Transverse colon (tissue), 4 donors: ENCODE data around the gene DTNBP1.

ENCODE experiments used
- POLR2A ChIP-seq: fragments of 450-650 bp; IDR thresholded peaks from one replicate; pipeline ENCODE4 v1.6.1; 2016; ENCODE audit warnings: antibody characterized with exemption, mild to moderate bottlenecking, moderate library complexity
- POLR2AphosphoS5 ChIP-seq, 3 donors: sonication (generic); formaldehyde crosslinking; IDR thresholded peaks; one replicate each; pipeline ENCODE4 v1.6.1; 2016; ENCODE audit warnings: antibody characterized with exemption in 3 of 3
- TF ChIP-seq, protein P1 (sequence below), 5 experiments: fragments of 200-600 bp in 3 of 5; fragments of 450-650 bp in 2 of 5; sonication (generic) in 3 of 5; IDR thresholded peaks; 1 replicate in 2 of 5; 2 replicates in 3 of 5; pipeline ENCODE4 v1.5.1; 2016 to 2017; ENCODE audit warnings: antibody characterized with exemption in 5 of 5, inconsistent platforms in 3 of 5, mild to moderate bottlenecking in 2 of 5, moderate library complexity in 1 of 5

DNA sequence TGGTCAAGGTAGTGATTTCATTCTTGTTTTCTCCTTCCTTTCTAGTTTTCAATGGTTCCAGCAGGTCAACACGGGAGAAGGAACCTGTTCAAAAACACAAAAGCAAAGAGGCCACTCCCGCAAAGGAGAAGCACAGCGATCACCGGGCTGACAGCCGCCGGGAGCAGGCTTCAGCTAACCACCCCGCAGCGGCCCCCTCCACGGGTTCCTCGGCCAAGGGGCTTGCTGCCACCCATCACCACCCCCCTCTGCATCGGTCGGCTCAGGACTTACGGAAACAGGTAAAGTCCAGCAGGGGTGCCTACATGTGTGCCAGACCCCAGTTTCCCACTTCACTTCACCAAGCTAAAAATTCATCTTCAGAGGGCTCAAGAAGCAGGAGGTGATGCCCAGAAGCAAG lies 175.6 kb downstream of the DTNBP1 start:
- no peak for TF ChIP-seq POLR2AphosphoS5 (IDR thresholded peaks at IDR 0.05)
- TF ChIP-seq, protein P1, sequence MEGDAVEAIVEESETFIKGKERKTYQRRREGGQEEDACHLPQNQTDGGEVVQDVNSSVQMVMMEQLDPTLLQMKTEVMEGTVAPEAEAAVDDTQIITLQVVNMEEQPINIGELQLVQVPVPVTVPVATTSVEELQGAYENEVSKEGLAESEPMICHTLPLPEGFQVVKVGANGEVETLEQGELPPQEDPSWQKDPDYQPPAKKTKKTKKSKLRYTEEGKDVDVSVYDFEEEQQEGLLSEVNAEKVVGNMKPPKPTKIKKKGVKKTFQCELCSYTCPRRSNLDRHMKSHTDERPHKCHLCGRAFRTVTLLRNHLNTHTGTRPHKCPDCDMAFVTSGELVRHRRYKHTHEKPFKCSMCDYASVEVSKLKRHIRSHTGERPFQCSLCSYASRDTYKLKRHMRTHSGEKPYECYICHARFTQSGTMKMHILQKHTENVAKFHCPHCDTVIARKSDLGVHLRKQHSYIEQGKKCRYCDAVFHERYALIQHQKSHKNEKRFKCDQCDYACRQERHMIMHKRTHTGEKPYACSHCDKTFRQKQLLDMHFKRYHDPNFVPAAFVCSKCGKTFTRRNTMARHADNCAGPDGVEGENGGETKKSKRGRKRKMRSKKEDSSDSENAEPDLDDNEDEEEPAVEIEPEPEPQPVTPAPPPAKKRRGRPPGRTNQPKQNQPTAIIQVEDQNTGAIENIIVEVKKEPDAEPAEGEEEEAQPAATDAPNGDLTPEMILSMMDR (IDR thresholded peaks at IDR 0.05): no peak
- no peak for TF ChIP-seq POLR2A
